ENCODE data around the gene GPR39. TPM values are rescaled to one million over a fixed set of nuclear protein-coding genes. Genes with fewer than 3 reads are reported as not detected.

The GPR39 gene
- total and polyA plus RNA-seq, 2 donors (not counting 3 experiments of a cell fraction or from before 2014, with no cell fraction given): 0.03 to 0.20 TPM

DNA sequence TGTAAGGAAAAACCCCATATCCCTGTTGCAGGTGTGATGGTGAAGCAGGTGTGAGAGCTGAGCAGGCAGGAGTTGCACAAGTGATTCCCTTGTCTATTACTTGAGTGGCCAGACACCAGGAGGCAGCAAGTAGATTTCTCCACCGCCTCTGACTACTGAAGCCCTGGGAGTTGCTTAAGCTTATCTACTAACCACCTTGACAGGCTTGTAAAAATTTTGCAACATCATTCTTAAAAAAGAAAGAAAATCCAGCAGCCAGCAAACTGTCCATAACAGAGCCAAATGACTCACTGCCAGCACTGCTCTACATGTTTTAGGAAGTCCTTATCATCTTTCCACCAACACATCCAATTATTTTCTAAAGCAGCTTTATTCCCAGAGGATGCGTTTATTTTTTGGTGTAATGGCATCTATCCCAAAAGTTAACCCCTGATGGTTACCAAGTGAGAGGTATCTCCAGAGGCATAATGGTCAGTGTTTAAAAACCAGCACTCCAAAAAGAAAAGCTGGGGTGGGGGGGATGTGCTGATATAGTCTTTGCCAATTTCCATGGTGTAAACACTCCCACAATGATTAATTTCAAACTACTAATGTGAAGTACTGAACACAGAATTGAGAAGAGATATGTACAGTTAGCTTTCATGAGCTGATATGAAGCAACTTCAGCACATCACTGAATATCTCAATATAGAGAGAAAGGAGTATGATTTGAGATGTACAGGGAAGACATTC, 16.3 kb upstream of the GPR39 start:
- Histone ChIP-seq H3K36me3 (ENCODE audit: control insufficient read depth in 2 of 2, extremely low read depth in 1 of 2, insufficient read depth in 2 of 2, low read length in 2 of 2) (no peaks in the 10 kb centered on the region), H3K27me3 (ENCODE audit: control insufficient read depth in 2 of 2, insufficient read depth in 2 of 2, low read length in 2 of 2) (no peaks in the 10 kb centered on the region), H3K79me2 (ENCODE audit: control insufficient read depth, insufficient read depth, low read length) (no peaks in the 10 kb centered on the region), H3K9me3 (replicated peaks; ENCODE audit: control insufficient read depth, insufficient read depth, low read length) (no peaks in the 10 kb centered on the region), H3K27ac (ENCODE audit: insufficient read depth, low read depth, low read length) (no peak overlapping the region), H2AFZ (ENCODE audit: low read depth, low read length) (no peak overlapping the region), H3K4me3 (replicated peaks in 1 of 3; ENCODE audit: insufficient read depth in 1 of 3, low read depth in 1 of 3, low read length in 3 of 3) (no peak overlapping the region), H3K9me1 (replicated peaks; ENCODE audit: control insufficient read depth, extremely low read depth, insufficient read depth, low read length) (no peaks in the 10 kb centered on the region), H4K20me1 (replicated peaks; ENCODE audit: control insufficient read depth, extremely low read depth, insufficient read depth, low read length) (no peaks in the 10 kb centered on the region), H3K9ac (replicated peaks; ENCODE audit: extremely low read depth, insufficient read depth, low read length) (no peak overlapping the region), H3K4me2 (ENCODE audit: insufficient read depth, low read length) (no peak overlapping the region), H3K4me1 (ENCODE audit: control insufficient read depth, extremely low read depth, insufficient read depth, low read length) (no peaks in the 10 kb centered on the region)
- intact Hi-C loops (cut with micrococcal nuclease): no loop called here
- DNase-seq (ENCODE audit: low read depth, low spot score) (no peak), FAIRE-seq (no peak)
- CTCF ChIA-PET: no interaction called here
- TF ChIP-seq, protein P1, sequence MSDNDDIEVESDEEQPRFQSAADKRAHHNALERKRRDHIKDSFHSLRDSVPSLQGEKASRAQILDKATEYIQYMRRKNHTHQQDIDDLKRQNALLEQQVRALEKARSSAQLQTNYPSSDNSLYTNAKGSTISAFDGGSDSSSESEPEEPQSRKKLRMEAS (IDR thresholded peaks at IDR 0.05; ENCODE audit: insufficient read depth, insufficient read length): no peak
- BruUV-seq (replicated peaks): no TSS peak
- dilution Hi-C loops (cut with MboI; ENCODE audit: extremely low pct_ligation_motif_present, low sequenced_read_pairs): no loop called here
- POLR2A ChIA-PET: no interaction called here

DNA sequence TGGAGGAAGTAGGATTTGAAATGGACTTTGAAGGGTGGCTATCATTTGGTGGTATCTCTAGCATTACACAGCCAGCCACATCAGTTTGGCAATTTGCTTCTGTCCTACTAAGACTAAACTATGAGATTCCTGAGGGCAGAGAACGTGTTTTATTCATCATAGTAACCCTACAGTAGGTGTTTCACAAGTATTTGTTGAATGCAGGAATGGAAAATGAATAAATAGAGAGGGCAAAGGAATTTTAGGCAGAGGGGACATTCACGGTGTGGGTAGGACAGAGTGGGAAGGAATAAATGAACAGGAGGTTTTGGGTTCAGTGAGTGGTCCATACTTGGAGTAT, 15.7 kb upstream of the GPR39 start:
- Histone ChIP-seq H2AFZ (ENCODE audit: low read depth, low read length) (no peak overlapping the region), H3K4me1 (ENCODE audit: control insufficient read depth, extremely low read depth, insufficient read depth, low read length) (no peaks in the 10 kb centered on the region), H3K9me1 (replicated peaks; ENCODE audit: control insufficient read depth, extremely low read depth, insufficient read depth, low read length) (no peaks in the 10 kb centered on the region), H3K27me3 (ENCODE audit: control insufficient read depth in 2 of 2, insufficient read depth in 2 of 2, low read length in 2 of 2) (no peaks in the 10 kb centered on the region), H3K9me3 (replicated peaks; ENCODE audit: control insufficient read depth, insufficient read depth, low read length) (no peaks in the 10 kb centered on the region), H3K27ac (ENCODE audit: insufficient read depth, low read depth, low read length) (no peak overlapping the region), H3K79me2 (ENCODE audit: control insufficient read depth, insufficient read depth, low read length) (no peaks in the 10 kb centered on the region), H4K20me1 (replicated peaks; ENCODE audit: control insufficient read depth, extremely low read depth, insufficient read depth, low read length) (no peaks in the 10 kb centered on the region), H3K4me3 (replicated peaks in 1 of 3; ENCODE audit: insufficient read depth in 1 of 3, low read depth in 1 of 3, low read length in 3 of 3) (no peak overlapping the region), H3K4me2 (ENCODE audit: insufficient read depth, low read length) (no peak overlapping the region), H3K9ac (replicated peaks; ENCODE audit: extremely low read depth, insufficient read depth, low read length) (no peak overlapping the region), H3K36me3 (ENCODE audit: control insufficient read depth in 2 of 2, extremely low read depth in 1 of 2, insufficient read depth in 2 of 2, low read length in 2 of 2) (no peaks in the 10 kb centered on the region)
- ChIA-PET POLR2A (no interaction called here), CTCF (no interaction called here)
- DNase-seq (ENCODE audit: low read depth, low spot score): no peak
- TF ChIP-seq, protein P1 (IDR thresholded peaks at IDR 0.05; ENCODE audit: insufficient read depth, insufficient read length): no peak
- TF ChIP-seq EZH2 (IDR thresholded peaks at IDR 0.05; ENCODE audit: borderline replicate concordance, low read depth, low read length, severe bottlenecking) (no peak), GATA2 (IDR thresholded peaks at IDR 0.05; ENCODE audit: insufficient read depth, insufficient read length, low read depth, low read length) (no peak), POLR2A (IDR thresholded peaks at IDR 0.05; ENCODE audit: low read depth, low read length) (no peak), POLR2AphosphoS5 (IDR thresholded peaks at IDR 0.05; ENCODE audit: insufficient read depth, low read depth, low read length) (no peak), FOS (IDR thresholded peaks at IDR 0.05; ENCODE audit: borderline replicate concordance, insufficient read depth, low read length) (no peak), MYC (IDR thresholded peaks at IDR 0.05; ENCODE audit: low read depth, low read length) (no peak), JUN (IDR thresholded peaks at IDR 0.05; ENCODE audit: borderline replicate concordance, insufficient read depth, insufficient read length, low read depth) (no peak)
- TF ChIP-seq, protein P2, sequence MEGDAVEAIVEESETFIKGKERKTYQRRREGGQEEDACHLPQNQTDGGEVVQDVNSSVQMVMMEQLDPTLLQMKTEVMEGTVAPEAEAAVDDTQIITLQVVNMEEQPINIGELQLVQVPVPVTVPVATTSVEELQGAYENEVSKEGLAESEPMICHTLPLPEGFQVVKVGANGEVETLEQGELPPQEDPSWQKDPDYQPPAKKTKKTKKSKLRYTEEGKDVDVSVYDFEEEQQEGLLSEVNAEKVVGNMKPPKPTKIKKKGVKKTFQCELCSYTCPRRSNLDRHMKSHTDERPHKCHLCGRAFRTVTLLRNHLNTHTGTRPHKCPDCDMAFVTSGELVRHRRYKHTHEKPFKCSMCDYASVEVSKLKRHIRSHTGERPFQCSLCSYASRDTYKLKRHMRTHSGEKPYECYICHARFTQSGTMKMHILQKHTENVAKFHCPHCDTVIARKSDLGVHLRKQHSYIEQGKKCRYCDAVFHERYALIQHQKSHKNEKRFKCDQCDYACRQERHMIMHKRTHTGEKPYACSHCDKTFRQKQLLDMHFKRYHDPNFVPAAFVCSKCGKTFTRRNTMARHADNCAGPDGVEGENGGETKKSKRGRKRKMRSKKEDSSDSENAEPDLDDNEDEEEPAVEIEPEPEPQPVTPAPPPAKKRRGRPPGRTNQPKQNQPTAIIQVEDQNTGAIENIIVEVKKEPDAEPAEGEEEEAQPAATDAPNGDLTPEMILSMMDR (IDR thresholded peaks at IDR 0.05; ENCODE audit: extremely low read depth in 1 of 2, insufficient read depth in 1 of 2, low read depth in 1 of 2, low read length in 2 of 2): no peak
- intact Hi-C loops (cut with micrococcal nuclease): no loop called here
- no peak for FAIRE-seq
- dilution Hi-C loops (cut with MboI; ENCODE audit: extremely low pct_ligation_motif_present, low sequenced_read_pairs): no loop called here
- no TSS peak for BruUV-seq (replicated peaks)
